Measurements from ENCODE around the gene OGDH.

DNA sequence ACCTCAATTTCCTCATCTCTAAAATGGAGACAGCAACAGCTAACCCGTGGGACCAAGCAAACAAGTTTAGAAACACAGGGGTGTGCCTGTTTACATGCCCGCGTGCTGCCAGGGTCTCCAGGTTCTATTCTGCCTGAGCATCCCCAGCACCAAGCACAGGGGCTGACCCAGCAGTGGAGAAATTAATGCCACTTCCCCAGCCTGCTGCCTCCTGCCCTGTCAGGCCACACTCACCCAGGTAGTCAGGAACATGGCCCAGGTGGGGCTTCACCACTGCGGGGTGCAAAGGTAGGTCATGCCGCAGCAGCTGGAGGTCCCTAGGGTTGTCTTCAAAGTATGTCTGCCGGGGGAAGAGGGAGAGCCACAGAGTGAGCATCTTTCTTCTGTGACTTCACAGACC, 38.5 kb upstream of the OGDH start:
- TF ChIP-seq, protein P1, sequence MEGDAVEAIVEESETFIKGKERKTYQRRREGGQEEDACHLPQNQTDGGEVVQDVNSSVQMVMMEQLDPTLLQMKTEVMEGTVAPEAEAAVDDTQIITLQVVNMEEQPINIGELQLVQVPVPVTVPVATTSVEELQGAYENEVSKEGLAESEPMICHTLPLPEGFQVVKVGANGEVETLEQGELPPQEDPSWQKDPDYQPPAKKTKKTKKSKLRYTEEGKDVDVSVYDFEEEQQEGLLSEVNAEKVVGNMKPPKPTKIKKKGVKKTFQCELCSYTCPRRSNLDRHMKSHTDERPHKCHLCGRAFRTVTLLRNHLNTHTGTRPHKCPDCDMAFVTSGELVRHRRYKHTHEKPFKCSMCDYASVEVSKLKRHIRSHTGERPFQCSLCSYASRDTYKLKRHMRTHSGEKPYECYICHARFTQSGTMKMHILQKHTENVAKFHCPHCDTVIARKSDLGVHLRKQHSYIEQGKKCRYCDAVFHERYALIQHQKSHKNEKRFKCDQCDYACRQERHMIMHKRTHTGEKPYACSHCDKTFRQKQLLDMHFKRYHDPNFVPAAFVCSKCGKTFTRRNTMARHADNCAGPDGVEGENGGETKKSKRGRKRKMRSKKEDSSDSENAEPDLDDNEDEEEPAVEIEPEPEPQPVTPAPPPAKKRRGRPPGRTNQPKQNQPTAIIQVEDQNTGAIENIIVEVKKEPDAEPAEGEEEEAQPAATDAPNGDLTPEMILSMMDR (IDR thresholded peaks at IDR 0.05; ENCODE audit: low read depth, low read length, poor library complexity, severe bottlenecking): no peak
- no peak for TF ChIP-seq EZH2phosphoT487 (IDR thresholded peaks at IDR 0.05; ENCODE audit: borderline replicate concordance, low read length)

Data from DOHH2 (cell line).